A673 (cell line): ENCODE data around the gene MAP2K5. TPM values are rescaled to one million over a fixed set of nuclear protein-coding genes. Genes with fewer than 3 reads are reported as not detected.
A peak's percentile ranks its signal among the peaks of the same experiment; 100 is the strongest.

Experiments used
- BruUV-seq: library from RNA; stranded (reverse); fragments of 400-500 nt; replicated peaks from 2 replicates; lab custom pipeline; 2021; lab: Mats Ljungman, UMichigan
- CTCF ChIA-PET: fragments of 300-600 bp; sonication (Branson Sonifier 250); formaldehyde crosslinking; loops from one replicate; lab custom pipeline; 2022; ENCODE audit warnings: antibody characterized with exemption; lab: Charles Lee
- POLR2A ChIA-PET: fragments of 300-600 bp; sonication (Branson Sonifier 250); formaldehyde crosslinking; loops from one replicate; lab custom pipeline; 2022; ENCODE audit warnings: antibody characterized with exemption; ENCODE audit not compliant: low non-redundant PET; lab: Charles Lee
- DNase-seq: peaks from one replicate; pipeline ENCODE4 v3.0.0-alpha.2; 2015; ENCODE audit warnings: low spot score
- H3K27ac ChIP-seq: fragments of 200-600 bp; sonication (generic); 2 replicates; pipeline ENCODE4 v1.5.1; 2016; ENCODE audit warnings: mixed run types, low read depth, mild to moderate bottlenecking, mixed read lengths, antibody characterized with exemption, low read length; ENCODE audit not compliant: poor library complexity, severe bottlenecking
- H3K27me3 ChIP-seq: fragments of 200-600 bp; sonication (generic); replicated peaks from 2 replicates; pipeline ENCODE4 v1.6.1; 2017; ENCODE audit warnings: mixed run types, low read depth, mild to moderate bottlenecking, mixed read lengths, antibody characterized with exemption, low read length; ENCODE audit not compliant: insufficient read depth, poor library complexity
- H3K36me3 ChIP-seq: fragments of 200-600 bp; sonication (generic); 2 replicates; pipeline ENCODE4 v1.6.1; 2016; ENCODE audit warnings: mixed run types, mild to moderate bottlenecking, mixed read lengths, antibody characterized with exemption, low read length; ENCODE audit not compliant: insufficient read depth, poor library complexity, severe bottlenecking
- H3K4me1 ChIP-seq: fragments of 200-600 bp; sonication (generic); 2 replicates; pipeline ENCODE4 v1.6.1; 2017; ENCODE audit warnings: mixed run types, mild to moderate bottlenecking, mixed read lengths, antibody characterized with exemption, low read length; ENCODE audit not compliant: insufficient read depth, poor library complexity, severe bottlenecking
- H3K4me3 ChIP-seq: fragments of 200-600 bp; sonication (generic); 2 replicates; pipeline ENCODE4 v1.5.1; 2016; ENCODE audit warnings: low read depth, mixed run types, mild to moderate bottlenecking, mixed read lengths, low read length; ENCODE audit not compliant: poor library complexity, severe bottlenecking
- H3K9me3 ChIP-seq: fragments of 200-600 bp; sonication (generic); 2 replicates; pipeline ENCODE4 v1.6.1; 2016; ENCODE audit warnings: mixed run types, low read depth, mild to moderate bottlenecking, mixed read lengths, antibody characterized with exemption, low read length; ENCODE audit not compliant: poor library complexity, severe bottlenecking
- CTCF ChIP-seq: fragments of 300-800, 200-600 bp; sonication (generic); conservative IDR thresholded peaks from 2 replicates; pipeline ENCODE4 v1.5.1; 2017; ENCODE audit warnings: low read depth, mild to moderate bottlenecking, antibody characterized with exemption, low read length, moderate library complexity, mixed read lengths
- EZH2 ChIP-seq: fragments of 200-600 bp; sonication (generic); IDR thresholded peaks from 2 replicates; pipeline ENCODE4 v1.6.1; 2017; ENCODE audit warnings: borderline replicate concordance, low read depth, mild to moderate bottlenecking, mixed read lengths, antibody characterized with exemption, low read length; ENCODE audit not compliant: poor library complexity, severe bottlenecking
- intact Hi-C: fragments of 100-400 bp; cut with micrococcal nuclease; formaldehyde crosslinking; loops from one replicate; pipeline ENCODE4 v1.10.0; 2022; ENCODE audit not compliant: unreplicated experiment
- total RNA-seq: library from RNA; stranded (reverse); gene quantifications from 2 replicates; pipeline ENCODE4 v1.2.3, GENCODE V29; 2021

MAP2K5 gene
- total RNA-seq, 1 experiment from 2014 or later = 62.8 TPM

DNA sequence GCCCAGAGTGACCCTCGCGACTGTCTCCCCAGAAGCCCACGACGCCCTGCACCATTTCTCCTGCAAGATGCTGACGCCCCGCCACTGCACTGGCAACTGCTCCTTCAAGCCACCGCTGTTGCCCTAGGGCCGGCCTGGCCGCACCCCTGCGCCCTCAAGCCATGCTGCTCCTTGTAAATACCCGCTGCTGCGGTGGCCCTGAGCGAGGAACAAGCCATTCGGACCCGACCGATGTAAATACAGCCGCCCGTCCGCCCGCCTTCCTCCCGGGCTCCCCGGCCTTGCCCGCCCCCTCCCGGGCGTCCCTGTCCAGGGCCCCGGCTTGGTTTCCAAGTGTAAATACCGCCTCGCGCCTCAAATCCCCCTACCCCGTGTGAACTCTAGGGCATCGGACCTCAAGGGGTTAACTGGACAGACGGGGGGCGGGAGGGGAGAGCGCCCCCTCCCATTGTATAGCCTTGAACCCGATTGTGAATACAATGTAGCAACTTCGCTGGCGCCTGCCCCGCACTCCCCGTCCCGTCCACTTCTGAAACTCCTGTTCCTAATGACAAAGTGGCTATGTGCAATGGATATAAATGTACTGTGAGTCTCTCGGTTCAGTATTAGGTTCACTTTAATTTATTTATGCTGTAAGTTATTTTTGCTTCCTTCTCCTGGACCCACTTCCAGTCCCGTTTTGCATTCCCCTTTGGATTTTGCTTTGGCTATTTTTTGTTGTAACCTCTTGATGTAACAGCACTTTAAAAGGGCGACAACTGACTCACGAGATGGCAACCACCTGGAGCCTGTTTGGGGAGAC lies 291.4 kb downstream of the MAP2K5 start:
- peaks cover 72% of the 10 kb centered on the region for H3K27me3 ChIP-seq
- TF ChIP-seq EZH2 (peak; percentile 37), CTCF (peak; percentile 73)
- DNase-seq = peak; percentile 71
- peaks cover 20% of the 10 kb centered on the region for H3K4me1 ChIP-seq
- CTCF ChIA-PET = interaction anchor here (1.3 to 2.6 kb wide), 2 partner anchors 331 to 377 kb away, joined by 3 to 11 read pairs; no protein-coding TSS in a partner anchor
- intact Hi-C loops = loop anchor here (5.0 to 10.0 kb wide), 2 partner anchors 332 to 459 kb away; no protein-coding TSS in a partner anchor
- H3K9me3 ChIP-seq = no peaks in the 10 kb centered on the region
- no peak overlapping the region for H3K27ac ChIP-seq
- POLR2A ChIA-PET = no interaction called here
- no TSS peak for BruUV-seq
- H3K4me3 ChIP-seq = peak overlapping the region; percentile 45
- no peaks in the 10 kb centered on the region for H3K36me3 ChIP-seq

GRCh38 chr15:67834581-67835296 lies 292.2 kb downstream of the MAP2K5 start:
- no peak for DNase-seq
- peaks cover 64% of the 10 kb centered on the region for H3K27me3 ChIP-seq
- H3K4me1 ChIP-seq = peaks cover 20% of the 10 kb centered on the region
- no peak for TF ChIP-seq EZH2
- no peak for TF ChIP-seq CTCF
- no peak overlapping the region for H3K27ac ChIP-seq
- BruUV-seq = no TSS peak
- POLR2A ChIA-PET = no interaction called here
- peak overlapping the region; percentile 45 for H3K4me3 ChIP-seq
- H3K9me3 ChIP-seq = no peaks in the 10 kb centered on the region
- H3K36me3 ChIP-seq = no peaks in the 10 kb centered on the region
- intact Hi-C loops = loop anchor here (5.0 to 10.0 kb wide), 3 partner anchors 332 to 527 kb away; no protein-coding TSS in a partner anchor
- CTCF ChIA-PET = interaction anchor here (0.5 to 2.6 kb wide), 4 partner anchors 332 to 907 kb away, joined by 3 to 11 read pairs (median 4); no protein-coding TSS in a partner anchor

DNA sequence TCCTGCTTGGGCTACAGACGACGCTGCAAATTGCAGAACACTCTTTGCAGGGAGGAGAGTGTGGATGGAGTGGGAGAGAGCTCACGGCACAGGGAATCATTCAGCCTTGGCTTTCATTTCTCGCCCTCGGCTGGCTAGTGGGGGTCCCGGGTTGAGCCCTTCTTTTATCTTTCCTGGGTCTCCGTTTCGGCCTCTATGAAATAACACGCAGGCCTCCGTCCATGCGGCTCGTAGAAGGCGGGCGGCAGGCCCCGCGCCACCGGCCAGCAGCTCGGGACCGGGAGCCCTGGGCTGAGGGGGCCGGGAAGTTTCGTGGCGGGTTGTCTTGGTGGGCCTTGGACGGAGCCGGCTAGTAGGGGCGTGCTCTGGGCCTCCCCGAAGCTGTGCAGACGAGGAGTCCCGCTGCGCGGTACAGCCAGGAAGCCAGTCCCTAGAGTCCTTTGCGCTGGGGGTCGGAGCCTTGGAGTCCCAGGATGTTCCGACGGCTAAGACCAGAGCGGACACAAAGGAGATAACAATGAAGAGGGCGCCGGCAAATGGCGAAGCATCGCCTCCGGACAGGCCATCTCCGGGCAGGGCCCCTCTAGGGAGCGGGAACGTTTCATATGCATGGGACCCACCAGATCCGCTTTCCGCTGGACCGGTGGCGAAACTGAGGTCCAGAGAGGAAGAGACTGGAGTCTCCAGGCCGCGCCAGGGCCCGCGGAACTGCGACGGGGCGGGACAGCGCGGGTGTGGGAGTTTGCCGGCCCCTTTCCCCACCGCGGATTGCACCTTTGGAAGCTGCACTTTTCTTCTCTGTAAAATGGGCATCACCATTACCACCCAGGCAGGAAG lies 293.0 kb downstream of the MAP2K5 start:
- CTCF ChIA-PET = interaction anchor here (0.5 to 2.6 kb wide), 8 partner anchors 333 to 906 kb away, joined by 3 to 11 read pairs (median 4); no protein-coding TSS in a partner anchor
- Histone ChIP-seq H3K36me3 (no peaks in the 10 kb centered on the region), H3K9me3 (no peaks in the 10 kb centered on the region), H3K27me3 (peaks cover 56% of the 10 kb centered on the region), H3K4me1 (peaks cover 20% of the 10 kb centered on the region), H3K27ac (no peak overlapping the region), H3K4me3 (peak overlapping the region; percentile 45)
- TF ChIP-seq CTCF = no peak
- peak; percentile 78 for TF ChIP-seq EZH2
- no TSS peak for BruUV-seq
- POLR2A ChIA-PET = no interaction called here
- DNase-seq = no peak
- intact Hi-C loops = loop anchor here (1.0 to 10.0 kb wide), 4 partner anchors 378 to 889 kb away; no protein-coding TSS in a partner anchor
